GM19438 (cell line): ENCODE measurements around the gene RHCG.
"Not testable (repeated sequence)": the region's sequence is repeated elsewhere in the genome, so short reads cannot be mapped to it uniquely, and the experiment has no call there.

Experiments
- ATAC-seq: cut with Tn5 transposase; IDR thresholded peaks from one replicate; pipeline ENCODE4 v1.9.1; 2021; ENCODE audit warnings: low read depth; ENCODE audit not compliant: unreplicated experiment

RHCG gene

DNA sequence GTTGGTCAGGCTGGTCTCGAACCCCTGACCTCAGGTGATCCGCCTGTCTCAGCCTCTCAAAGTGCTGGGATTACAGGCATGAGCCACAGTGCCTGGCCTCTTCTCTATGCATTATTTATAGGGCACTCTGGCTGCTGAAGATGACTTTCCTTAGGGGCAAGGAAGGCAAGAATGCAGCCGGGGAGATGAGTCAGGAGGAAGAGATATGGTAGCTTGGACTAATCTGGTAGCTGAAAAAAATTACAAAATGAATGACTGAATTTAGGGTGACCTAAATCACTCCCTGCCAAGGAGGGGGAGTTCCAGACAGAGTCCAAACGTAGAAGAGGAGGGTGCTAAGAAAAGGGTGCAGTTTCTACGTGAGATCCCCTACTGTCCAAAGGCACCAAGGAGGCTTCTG lies 14.2 kb downstream of the RHCG start:
- ATAC-seq = no peak

- ATAC-seq = no peak
Observed at GRCh38 chr15:89480505-89480904, 15.9 kb downstream of the RHCG start.

DNA sequence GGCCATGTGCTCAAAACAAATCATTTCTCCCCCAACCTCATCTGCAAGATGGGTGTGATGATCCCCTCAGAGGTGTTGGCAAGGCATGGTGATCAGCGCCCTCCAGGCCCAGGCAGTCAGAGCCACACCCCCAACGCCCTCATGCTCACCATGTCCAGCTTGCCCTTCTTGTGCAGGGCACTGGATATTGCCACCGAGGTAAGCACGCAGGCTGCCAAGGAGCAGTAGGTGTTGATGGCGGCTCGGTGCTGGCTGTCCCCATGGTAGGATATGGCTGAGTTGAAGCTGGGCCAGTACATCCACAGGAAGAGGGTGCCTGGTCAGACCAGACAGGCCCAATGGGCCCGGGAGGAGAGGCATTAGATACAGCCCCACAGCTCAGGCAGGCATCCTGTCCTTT lies 17.2 kb downstream of the RHCG start:
- no peak for ATAC-seq

- no peak for ATAC-seq
Observed at GRCh38 chr15:89477411-89478242, 18.8 kb downstream of the RHCG start.

DNA sequence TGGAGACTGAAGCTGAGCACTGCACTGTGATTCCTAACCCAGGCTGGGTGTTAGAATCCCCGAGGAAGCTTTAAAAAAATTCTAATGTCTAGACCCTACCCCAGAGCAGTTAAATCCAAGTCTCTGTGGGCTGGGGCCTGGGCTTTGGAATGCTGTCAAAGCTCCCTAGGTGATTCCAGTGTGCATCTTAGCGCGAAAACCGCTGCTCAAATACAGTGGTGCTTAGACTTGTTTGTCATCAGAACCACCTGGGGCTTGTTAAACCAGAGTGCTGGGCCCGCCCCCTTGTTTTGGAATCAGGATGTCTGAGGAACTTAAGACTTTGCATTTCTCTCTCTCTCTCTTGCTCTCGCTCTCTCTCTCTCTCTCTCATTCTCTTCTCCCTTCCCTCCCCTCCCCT lies 20.7 kb downstream of the RHCG start:
- no peak for ATAC-seq

DNA sequence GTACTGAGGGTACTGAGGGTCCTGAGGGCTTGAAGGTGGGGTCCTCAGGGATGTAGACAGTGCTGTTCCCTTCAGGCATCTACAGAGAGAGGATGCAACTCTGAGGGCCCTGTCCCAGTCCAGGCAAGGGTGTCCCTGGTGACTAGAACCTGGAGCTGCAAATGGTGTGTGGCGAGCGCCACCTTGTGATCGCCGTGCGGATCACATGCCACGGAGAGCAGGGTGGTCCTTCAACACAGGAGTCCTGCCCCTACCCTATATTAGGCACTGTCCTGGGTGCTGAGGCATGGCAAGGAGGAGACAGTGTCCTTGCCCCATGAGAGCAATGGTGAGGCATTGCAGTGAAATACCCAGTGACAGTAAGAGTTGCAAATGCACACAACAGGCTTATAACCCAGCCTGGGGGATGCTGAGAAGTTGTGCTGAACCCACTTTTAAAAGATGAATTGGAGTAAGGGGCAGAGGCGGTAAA lies 23.6 kb downstream of the RHCG start:
- ATAC-seq = no peak

DNA sequence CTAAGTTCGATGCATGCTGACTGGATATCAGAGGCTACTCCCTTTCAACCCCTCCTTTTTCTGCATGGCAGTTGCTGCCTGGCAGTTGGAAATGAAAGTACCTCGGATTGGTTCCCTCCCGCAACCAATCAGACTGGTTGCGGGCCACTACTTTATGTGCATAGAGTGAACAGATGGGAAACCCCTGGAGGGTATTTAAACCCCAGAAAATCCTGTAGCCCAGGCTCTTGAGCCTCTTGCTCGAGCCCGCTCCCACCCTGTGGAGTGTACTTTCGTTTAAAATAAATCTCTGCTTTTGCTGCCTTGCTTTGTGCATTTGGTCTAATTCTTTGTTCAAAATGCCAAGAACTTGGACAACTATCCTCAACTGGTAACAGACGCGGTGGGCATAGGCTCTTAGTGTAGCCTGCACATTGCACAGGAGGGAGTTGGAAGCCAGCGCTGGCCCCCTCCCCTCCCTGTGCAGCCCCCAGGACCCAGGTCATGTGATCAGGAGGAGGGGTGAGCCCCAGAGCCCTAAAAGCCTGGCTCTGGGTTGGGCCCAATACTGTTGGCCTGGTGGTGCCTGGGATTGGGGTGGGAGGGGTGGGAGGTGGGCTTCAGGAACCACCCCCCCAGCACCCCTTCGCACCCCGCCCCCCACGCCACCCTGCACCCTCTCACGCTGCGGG lies 26.8 kb downstream of the RHCG start:
- no peak for ATAC-seq

GRCh38 chr15:89468813-89469212 lies 27.6 kb downstream of the RHCG start:
- not testable (repeated sequence) for ATAC-seq

GRCh38 chr15:89463113-89463512 lies 33.3 kb downstream of the RHCG start:
- no peak for ATAC-seq

DNA sequence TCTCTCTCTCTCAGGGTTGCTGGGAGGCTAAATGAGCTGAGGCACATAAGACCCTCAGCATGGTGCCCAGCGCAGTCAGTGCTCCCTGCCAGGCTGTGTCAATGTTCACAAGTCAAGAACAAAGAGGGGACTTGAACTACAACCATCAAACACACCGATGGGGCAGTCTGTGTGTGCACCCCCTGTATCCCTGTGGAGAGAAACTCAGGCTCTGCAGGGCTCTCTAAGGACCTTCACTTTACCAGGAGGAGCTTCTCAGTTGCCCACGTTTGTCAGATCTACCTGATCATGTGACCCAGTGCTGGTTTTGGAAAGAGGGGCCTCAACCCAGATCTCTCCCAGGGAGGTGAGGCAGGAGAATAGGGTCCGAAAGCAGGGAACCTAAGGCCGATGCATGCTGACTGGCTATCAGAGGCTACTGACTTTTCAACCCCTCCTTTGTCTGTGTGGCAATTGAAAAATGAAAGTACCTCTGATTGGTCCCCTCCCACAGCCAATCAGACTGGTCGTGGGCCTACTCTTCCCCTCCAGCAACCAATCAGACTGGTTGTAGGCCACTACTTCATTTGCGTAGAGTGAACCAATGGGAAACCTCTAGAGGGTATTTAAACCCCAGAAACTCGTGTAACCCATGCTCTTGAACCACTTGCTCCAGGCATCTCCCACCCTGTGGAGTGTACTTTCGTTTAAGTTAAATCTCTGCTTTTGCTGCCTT lies 34.0 kb downstream of the RHCG start:
- no peak for ATAC-seq

DNA sequence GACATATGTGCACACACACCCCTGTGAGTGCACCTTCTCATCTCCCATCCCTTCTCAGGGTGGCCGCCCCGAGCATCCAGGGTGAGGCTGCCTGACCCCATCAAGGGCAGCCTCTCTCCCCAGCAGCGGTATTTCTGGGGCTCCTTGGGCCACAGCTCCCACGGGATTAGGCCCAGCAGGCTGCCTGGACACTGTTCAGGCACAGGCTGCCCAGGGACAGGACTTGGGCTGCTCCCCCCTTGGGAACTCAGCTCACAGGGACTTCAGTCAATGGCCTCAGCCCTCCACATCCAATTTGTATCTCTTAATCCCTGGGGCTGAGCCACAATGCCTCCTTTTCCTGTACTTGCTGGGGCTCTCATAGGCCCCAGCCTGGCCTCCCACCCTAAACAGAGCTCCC lies 35.0 kb downstream of the RHCG start:
- ATAC-seq = no peak

- ATAC-seq = no peak
Observed at GRCh38 chr15:89460048-89460447, 36.3 kb downstream of the RHCG start.

DNA sequence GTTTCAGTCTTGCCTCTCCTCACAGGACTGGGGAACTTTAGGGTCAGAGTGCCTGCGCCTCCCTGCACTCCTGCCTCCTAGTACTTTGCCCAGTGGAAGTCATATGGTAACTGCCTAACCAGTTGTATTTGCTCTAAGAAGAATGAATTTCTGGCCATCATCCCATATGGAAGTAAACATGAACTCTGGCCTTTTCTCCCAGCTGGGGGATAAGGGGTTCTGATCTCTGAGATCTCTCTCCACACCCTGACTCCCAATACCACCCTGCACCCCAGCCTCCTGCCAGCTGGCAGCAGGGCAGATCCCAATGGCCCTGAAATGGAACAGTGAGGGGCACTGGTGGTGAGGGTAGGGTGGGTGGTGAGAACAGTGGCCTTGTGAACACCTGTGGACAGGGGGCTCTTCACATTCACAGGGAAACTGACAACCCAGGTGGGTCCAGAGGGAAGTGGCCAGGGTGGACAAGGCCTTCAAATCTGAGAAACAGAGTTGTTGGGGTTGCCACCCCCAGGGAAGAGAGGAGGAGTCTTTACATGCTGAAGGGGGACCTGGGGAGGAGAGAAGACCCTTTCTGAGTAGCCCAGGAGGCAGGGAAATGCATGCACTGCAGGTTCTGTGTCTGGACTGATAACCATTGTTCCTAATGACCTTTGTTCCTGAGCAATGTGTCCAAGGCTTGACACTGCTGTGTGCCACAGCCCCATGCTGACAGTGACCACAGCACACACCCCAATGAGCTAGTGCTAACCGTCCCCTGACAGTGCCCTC lies 36.9 kb downstream of the RHCG start:
- no peak for ATAC-seq

GRCh38 chr15:89458440-89458839 lies 37.9 kb downstream of the RHCG start:
- ATAC-seq = no peak

DNA sequence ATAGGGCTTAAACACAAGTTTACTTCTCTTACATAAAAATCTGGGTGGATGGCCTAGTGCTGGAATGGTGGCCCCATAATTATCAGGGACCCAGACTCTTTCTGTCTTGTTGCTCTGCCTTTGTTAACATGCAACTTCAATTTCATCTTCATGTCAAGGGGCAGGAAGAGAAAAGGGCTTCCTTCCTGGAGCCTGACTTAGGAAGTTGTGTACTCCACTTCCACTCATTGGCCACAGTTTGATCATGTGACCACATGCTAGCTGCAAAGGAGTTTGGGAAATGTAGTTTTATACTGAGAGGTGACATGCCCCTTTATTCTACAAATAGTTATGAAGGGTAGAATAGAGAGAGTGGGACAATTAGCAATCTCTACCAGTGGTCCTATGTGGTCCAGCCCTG lies 39.3 kb downstream of the RHCG start:
- no peak for ATAC-seq

DNA sequence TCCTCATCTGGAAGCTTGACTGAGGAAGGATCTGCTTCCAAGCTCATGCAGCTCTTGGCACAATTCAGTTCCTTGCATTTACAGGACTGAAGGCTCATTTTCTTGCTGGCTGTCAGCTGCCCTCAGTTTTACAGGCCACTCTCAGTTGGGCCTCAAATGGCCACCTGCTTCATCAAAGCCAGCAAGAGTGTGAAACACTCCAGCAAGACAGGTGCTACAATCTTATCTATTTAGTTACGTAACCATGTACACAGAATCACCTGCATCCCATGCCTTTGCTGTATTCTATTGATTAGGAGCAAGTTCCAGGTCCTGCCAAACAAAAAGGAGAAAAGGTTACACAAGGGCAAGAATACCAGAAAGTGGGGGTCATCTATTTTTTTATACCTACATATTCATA lies 40.8 kb downstream of the RHCG start:
- ATAC-seq = no peak

GRCh38 chr15:89452330-89452836 lies 44.0 kb downstream of the RHCG start:
- no peak for ATAC-seq

DNA sequence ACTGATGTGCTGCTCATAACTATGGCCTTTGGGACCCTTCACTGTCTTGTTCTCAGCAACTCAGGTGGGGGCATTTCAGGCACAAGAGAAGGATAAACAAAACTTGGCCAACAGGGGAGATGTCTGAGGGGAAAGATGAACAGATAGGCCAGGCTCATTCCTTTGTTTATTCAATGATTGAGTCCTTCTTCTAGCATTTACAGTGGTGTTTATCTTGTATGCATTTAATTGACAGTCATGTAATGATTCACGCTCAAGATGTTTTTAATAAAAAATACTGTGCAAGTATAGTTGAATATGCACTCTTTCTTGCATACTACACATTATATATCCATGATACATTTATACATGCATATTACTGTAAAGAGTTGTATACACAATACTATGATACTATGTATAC lies 44.5 kb downstream of the RHCG start:
- no peak for ATAC-seq

- ATAC-seq = no peak
Observed at GRCh38 chr15:89450076-89451006, 46.0 kb downstream of the RHCG start.
